ENCODE results near the gene SWT1. TPM values are rescaled to one million over a fixed set of nuclear protein-coding genes. Genes with fewer than 3 reads are reported as not detected.

Gene SWT1
- total RNA-seq, 3 donors from 2014 or later: 5.4 to 7.7 (median 5.7) TPM

DNA sequence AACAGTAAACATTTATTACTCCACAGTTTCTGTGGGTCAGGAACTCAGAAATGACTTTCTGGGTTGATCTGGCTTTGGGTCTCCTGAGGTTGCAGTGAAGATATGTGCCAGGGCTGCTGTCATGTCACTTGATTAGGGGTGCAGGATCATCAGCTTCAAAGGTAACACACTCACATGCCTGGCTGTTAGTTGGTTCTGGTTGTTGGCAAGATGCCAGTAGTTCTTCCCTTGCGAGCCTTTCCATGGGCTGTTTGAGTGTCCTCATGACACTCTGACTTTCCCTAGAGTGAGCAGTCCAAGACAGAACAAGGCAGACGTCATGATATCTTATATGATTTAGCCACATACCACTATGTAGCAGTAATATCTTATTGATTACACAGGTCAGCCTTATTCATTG, 1.8 kb downstream of the SWT1 start:
- DNase-seq (peak in 1 of 3 donors; percentile 15), ATAC-seq (no peak)
- H3K36me3 ChIP-seq (ENCODE audit: low read depth): no peaks in the 10 kb centered on the region
- no peaks in the 10 kb centered on the region for H3K9me3 ChIP-seq
- no peak overlapping the region for H3K4me3 ChIP-seq
- peaks cover 14% of the 10 kb centered on the region for H3K4me1 ChIP-seq (ENCODE audit: low read depth)
- intact Hi-C loops (cut with DNase I, micrococcal nuclease): loop anchor here in 1 of 2 donors (10.0 kb wide), 1 partner anchor 114 kb away; the partner anchor contains the start of gene RNF2
- TF ChIP-seq, protein P1, sequence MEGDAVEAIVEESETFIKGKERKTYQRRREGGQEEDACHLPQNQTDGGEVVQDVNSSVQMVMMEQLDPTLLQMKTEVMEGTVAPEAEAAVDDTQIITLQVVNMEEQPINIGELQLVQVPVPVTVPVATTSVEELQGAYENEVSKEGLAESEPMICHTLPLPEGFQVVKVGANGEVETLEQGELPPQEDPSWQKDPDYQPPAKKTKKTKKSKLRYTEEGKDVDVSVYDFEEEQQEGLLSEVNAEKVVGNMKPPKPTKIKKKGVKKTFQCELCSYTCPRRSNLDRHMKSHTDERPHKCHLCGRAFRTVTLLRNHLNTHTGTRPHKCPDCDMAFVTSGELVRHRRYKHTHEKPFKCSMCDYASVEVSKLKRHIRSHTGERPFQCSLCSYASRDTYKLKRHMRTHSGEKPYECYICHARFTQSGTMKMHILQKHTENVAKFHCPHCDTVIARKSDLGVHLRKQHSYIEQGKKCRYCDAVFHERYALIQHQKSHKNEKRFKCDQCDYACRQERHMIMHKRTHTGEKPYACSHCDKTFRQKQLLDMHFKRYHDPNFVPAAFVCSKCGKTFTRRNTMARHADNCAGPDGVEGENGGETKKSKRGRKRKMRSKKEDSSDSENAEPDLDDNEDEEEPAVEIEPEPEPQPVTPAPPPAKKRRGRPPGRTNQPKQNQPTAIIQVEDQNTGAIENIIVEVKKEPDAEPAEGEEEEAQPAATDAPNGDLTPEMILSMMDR (IDR thresholded peaks at IDR 0.05): no peak

DNA sequence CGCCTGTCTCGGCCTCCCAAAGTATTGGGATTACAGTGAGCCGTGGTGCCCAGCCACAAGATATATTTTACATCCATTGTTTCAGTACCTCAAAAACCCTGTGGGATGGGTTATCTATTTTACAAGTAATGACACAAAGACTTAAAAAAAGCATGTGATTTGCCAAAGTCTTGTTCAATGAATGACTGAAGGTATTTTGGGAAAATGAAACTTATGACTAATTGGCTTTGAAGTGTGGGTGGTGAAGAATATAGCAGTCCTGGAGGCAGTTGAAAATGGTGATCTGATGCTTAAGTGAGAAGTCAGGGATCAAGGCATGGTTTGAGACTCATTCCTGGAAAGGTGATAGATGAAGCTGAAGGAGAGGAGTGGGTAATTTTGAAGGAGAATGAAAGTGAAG, 3.0 kb downstream of the SWT1 start:
- H3K9me3 ChIP-seq: no peaks in the 10 kb centered on the region
- H3K36me3 ChIP-seq (ENCODE audit: low read depth): no peaks in the 10 kb centered on the region
- intact Hi-C loops (cut with DNase I, micrococcal nuclease): loop anchor here in 1 of 2 donors (10.0 kb wide), 1 partner anchor 115 kb away; the partner anchor contains the start of gene RNF2
- DNase-seq (no peak), ATAC-seq (no peak)
- no peak overlapping the region for H3K4me3 ChIP-seq
- H3K4me1 ChIP-seq (ENCODE audit: low read depth): peaks cover 14% of the 10 kb centered on the region
- TF ChIP-seq, protein P1 (IDR thresholded peaks at IDR 0.05): no peak

DNA sequence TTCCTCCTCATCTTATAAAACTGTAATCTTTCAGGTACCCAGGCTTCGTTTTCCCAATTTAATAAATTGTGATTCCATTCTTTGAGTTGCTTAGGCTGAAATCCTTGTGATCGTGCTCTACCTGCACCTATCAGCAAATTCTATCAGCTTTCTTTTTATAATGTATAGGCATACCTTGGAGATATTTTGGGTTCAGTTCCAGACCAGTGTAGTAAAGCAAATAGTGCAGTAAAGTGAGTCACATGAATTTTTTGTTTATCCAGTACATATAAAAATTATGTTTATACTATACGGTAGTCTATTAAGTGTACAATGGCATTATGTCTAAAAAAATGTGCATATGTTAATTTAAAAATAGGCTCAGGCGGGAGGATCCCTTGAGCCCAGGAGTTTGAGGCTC, 5.5 kb downstream of the SWT1 start:
- H3K9me3 ChIP-seq: no peaks in the 10 kb centered on the region
- no peak overlapping the region for H3K4me3 ChIP-seq
- ATAC-seq (no peak), DNase-seq (no peak)
- TF ChIP-seq, protein P1 (IDR thresholded peaks at IDR 0.05): no peak
- H3K4me1 ChIP-seq (ENCODE audit: low read depth): peaks cover 8% of the 10 kb centered on the region
- H3K36me3 ChIP-seq (ENCODE audit: low read depth): no peaks in the 10 kb centered on the region
- intact Hi-C loops (cut with DNase I, micrococcal nuclease): no loop called here

DNA sequence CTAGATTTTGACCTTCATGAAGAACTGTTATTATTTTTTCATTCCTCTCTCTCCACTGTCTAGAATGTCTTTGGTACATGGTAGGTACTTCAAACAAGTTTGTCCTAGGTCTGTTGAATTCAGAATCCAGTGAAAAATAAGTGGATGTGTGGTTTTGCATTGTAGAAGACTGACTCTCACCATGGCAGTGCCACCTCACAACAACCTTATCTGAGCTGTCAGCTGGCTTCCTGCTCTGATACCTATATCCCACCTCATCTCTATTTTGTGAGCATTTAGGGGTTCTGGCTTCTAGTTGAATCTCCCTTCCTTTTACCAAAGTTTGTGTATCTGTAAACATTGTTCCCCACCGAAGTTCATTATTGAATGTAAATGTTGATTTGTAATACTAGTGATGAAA, 9.1 kb downstream of the SWT1 start:
- no peak overlapping the region for H3K4me3 ChIP-seq
- no peaks in the 10 kb centered on the region for H3K4me1 ChIP-seq (ENCODE audit: low read depth)
- DNase-seq (no peak), ATAC-seq (no peak)
- TF ChIP-seq, protein P1 (IDR thresholded peaks at IDR 0.05): no peak
- intact Hi-C loops (cut with DNase I, micrococcal nuclease): no loop called here
- H3K36me3 ChIP-seq (ENCODE audit: low read depth): no peaks in the 10 kb centered on the region
- H3K9me3 ChIP-seq: no peaks in the 10 kb centered on the region

DNA sequence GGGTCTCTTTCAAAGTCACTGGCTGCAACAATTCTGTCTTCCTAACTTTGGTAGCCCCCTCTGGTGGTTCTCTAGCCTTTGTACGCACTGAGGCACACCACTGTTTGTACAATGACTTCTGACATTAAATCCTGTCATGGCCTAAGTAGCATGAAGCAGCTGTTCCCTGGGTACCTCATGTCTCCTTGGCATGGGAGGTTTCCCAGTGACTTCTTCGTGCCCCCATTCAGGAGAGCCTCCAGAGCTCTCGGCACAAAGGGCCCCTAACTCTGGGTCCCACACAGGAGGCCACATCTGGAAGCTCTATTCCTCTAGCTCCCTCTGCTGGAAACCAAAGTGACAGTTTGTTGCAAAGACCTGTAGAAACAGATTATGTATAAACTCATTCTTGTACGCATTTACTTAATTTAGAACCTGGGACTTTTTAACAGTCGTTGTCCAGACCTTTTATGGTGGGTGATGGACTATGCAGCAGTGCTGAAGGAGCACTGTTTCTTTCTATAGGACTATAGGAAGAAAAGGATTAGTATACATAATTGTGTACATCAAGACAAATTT, 13.4 kb downstream of the SWT1 start:
- intact Hi-C loops (cut with DNase I, micrococcal nuclease): no loop called here
- DNase-seq: peak in 2 of 3 donors; percentile 28 to 68

More for the DNA sequence above, 13.4 kb downstream of the SWT1 start:
- Histone ChIP-seq H3K4me1 (ENCODE audit: low read depth) (no peaks in the 10 kb centered on the region), H3K9me3 (no peaks in the 10 kb centered on the region), H3K4me3 (no peak overlapping the region), H3K36me3 (ENCODE audit: low read depth) (no peaks in the 10 kb centered on the region)
- TF ChIP-seq, protein P1 (IDR thresholded peaks at IDR 0.05): peak; percentile 30
- ATAC-seq: peak; percentile 63
